Measurements from ENCODE around the gene COL9A3.

COL9A3 gene

DNA sequence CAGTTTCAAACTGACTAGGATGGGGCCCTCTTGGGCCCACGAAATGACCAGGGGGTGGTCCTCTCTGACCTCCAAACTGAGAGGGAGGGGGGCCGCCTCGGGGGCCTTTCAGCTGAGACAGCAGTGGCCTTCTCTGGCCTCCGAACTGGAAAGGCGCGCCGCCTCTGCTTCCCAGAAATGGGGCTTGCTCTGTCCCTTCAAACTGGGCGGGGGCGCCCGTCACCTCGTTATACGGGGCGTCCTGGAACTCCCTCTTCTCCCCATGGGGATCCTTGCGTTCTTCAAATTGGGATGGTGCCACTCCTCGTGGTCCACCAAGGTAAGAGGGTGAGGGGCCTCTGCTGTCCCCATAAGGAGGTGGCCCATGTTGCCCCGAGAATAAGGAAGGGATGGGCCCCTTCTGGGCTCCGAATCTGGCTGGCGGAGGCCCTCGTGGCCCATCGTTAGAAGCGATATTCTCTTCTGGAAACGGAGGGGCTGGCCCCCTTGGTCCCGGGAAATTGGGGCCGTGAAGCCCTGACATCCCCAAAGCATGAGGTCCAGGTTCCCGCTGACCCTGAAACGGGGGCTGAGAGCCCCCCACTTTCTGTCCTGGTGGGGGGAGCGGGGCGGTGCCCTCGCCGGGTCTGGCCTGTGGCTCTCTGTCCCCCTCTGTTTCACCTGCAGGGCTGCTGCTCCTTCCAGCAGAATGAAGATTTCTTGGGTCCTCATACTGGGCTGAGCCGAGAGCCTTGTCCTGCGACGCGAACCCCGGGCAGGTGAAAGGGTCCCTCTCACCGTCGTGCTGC lies 63.5 kb downstream of the COL9A3 start:
- no peak for DNase-seq (ENCODE audit: low read depth)
- H3K4me3 ChIP-seq (ENCODE audit: low read length) = no peak overlapping the region
- TF ChIP-seq, protein P1, sequence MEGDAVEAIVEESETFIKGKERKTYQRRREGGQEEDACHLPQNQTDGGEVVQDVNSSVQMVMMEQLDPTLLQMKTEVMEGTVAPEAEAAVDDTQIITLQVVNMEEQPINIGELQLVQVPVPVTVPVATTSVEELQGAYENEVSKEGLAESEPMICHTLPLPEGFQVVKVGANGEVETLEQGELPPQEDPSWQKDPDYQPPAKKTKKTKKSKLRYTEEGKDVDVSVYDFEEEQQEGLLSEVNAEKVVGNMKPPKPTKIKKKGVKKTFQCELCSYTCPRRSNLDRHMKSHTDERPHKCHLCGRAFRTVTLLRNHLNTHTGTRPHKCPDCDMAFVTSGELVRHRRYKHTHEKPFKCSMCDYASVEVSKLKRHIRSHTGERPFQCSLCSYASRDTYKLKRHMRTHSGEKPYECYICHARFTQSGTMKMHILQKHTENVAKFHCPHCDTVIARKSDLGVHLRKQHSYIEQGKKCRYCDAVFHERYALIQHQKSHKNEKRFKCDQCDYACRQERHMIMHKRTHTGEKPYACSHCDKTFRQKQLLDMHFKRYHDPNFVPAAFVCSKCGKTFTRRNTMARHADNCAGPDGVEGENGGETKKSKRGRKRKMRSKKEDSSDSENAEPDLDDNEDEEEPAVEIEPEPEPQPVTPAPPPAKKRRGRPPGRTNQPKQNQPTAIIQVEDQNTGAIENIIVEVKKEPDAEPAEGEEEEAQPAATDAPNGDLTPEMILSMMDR (IDR thresholded peaks at IDR 0.05; ENCODE audit: insufficient read depth, low read depth, low read length, missing control alignments) = no peak

DNA sequence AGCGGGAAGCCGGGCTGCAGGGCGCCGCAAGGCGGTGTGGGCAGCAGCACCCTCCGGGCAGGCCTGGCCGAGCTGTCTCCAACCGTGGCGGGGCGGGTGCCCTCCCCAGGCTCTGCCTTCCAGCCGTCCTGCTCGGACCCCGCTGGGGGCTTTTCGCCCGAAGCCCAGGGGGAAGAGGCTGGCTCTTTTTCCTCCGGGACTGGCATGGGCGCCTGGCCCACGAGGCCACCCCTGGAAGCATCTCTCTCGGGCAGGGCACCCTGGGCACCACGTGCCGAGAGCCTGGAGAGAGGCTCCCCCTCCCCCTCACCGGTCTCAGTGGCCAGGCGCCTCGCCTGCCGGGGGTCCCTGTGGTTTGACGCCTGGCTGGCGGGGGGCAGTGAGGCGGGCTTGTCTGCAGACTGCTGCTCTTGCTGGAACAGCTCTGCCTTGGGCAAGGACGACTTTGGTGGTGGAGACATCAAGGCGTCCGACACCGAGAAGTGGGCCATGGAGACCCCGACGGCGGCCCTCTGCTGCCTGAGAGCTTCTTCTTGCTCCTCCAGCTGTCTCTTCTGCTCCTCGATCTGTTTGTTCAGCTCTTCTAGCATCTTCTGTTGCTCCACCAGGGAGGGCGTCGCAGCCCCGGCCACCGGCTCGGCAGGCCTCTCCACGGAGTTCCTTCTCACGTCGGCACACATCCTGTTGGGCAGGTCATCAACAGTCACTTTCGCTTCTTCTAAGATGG lies 64.2 kb downstream of the COL9A3 start:
- TF ChIP-seq, protein P1 (IDR thresholded peaks at IDR 0.05; ENCODE audit: insufficient read depth, low read depth, low read length, missing control alignments) = no peak

DNA sequence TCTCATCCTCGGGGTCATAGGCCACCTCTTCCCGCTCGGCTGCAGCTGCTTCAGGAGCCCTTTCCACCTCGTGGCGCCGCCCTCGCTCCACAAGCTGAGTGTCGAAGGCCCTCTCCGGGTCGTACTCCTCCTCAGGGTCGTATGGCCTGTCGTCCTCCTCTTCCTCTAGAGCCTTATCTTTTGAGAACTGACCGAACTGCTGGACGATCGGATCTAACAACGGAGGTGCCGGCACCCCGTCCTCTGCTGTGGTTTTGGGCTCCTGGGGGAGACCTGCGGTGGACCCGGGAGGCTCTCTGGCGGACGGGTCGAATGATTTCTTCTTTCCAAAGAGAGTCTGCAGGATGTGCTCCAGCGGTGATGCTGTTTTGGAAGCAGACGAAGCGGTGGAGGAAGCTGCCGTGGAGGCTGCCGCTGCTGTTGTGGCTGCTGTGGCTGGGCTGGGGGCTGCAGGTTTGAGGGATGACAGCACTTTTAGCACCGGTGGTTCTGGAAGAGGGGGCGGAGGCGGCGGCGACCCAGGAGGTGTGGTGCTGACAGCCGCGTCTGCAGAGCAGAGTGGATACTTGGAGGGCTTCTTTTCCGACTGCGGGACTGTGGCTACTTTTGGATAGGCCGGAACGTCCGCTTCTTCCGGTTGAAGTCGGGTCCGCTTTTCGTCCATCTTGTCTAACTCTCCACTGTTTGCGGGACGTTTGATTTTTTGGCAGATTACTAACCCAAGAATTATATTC lies 65.0 kb downstream of the COL9A3 start:
- TF ChIP-seq, protein P1 (IDR thresholded peaks at IDR 0.05; ENCODE audit: insufficient read depth, low read depth, low read length, missing control alignments) = no peak
- DNase-seq (ENCODE audit: low read depth) = no peak
- no peak overlapping the region for H3K4me3 ChIP-seq (ENCODE audit: low read length)

More for the DNA sequence above, 64.2 kb downstream of the COL9A3 start:
- no peak overlapping the region for H3K4me3 ChIP-seq (ENCODE audit: low read length)
- DNase-seq (ENCODE audit: low read depth) = no peak

DNA sequence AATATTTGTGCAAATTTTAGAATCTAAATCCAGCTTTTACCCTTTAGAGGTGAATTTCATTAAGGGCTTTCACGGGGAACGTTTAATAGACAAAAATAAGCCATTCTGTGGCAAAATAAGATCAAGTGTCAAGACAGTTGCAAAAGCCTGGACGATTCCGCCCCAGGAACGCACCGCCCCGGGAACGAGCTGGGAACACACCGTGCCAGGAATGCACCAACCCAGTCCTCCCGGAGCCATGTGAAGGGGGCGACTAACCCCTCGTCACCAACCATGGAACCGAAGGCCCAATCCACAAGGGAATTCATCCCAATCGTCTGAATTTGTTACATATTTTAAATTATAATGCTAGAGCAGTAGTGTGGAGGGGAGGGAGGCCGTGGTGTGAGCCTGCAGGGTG lies 65.6 kb downstream of the COL9A3 start:
- TF ChIP-seq, protein P1 (IDR thresholded peaks at IDR 0.05; ENCODE audit: insufficient read depth, low read depth, low read length, missing control alignments) = no peak
- DNase-seq (ENCODE audit: low read depth) = no peak
- no peak overlapping the region for H3K4me3 ChIP-seq (ENCODE audit: low read length)

DNA sequence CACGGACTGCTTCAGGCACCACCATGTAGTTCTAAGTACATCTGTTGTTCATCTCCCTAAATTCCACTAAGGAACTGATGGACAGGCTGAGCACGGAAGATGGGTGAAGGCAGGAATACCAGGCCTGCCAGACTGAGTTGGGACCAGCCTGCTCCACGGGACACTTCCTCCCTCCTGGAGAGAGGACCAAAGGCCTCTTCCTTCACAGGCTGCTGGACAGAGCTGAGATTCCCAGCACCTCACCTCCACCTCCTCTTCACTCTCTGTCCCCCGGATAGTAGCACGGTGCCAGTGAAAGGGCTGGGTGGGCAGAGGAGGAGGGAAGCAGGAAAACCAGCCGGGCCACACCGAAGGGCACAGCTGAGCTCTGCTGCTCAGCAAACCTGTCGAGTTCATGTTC lies 67.7 kb downstream of the COL9A3 start:
- TF ChIP-seq, protein P1 (IDR thresholded peaks at IDR 0.05; ENCODE audit: insufficient read depth, low read depth, low read length, missing control alignments) = no peak
- DNase-seq (ENCODE audit: low read depth) = no peak
- H3K4me3 ChIP-seq (ENCODE audit: low read length) = no peak overlapping the region

DNA sequence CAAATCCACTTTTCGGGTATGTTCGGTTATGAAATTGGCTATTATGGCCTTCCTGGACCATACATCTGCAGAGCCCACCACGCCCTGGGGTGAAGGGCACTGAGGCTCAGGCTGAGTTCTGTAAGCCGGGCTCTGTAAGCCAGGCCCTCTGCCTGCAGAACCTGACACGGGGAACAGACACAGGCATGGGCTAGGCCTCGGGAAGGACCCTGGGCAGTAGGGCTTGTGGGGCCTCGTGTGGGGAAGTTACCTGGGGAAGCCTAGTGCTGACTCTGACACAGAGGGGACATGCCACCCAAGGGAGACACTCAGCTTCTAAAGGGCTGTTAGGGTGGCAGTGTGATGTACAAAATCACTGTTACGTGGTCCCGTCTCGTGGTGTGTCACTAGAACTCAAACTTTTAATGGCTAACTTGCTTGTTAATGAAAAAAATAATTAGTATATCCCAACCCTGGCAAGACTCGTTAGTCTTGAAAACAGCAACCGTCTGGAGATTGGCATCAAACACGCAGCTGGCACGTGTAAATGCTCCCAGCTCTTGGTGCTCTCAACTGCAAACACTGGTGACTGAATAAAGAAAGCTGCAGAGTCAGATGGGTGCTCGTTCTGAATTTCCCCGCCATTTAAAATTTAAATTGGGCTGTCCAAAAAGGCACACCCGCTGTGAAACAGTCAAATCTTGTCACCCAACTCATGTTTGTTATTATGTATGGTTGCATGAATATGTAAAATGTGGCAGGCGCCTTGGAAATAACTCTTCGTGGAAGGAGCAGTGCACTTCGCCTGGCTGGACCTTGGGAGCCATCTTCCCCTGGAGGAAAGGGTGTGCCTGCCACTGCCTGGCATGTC lies 68.4 kb downstream of the COL9A3 start:
- no peak for DNase-seq (ENCODE audit: low read depth)
- TF ChIP-seq, protein P1 (IDR thresholded peaks at IDR 0.05; ENCODE audit: insufficient read depth, low read depth, low read length, missing control alignments) = no peak
- H3K4me3 ChIP-seq (ENCODE audit: low read length) = no peak overlapping the region
